Caco-2 (cell line): Measurements from ENCODE around the gene PI4KA. TPM values are rescaled to one million over a fixed set of nuclear protein-coding genes. Genes with fewer than 3 reads are reported as not detected.

ENCODE experiments used
- BruUV-seq: library from RNA; stranded (reverse); fragments of 400-500 nt; replicated peaks from 2 replicates; lab custom pipeline; 2021; lab: Mats Ljungman, UMichigan
- CTCF ChIA-PET: fragments of 300-600 bp; sonication (Branson Sonifier 250); formaldehyde crosslinking; loops from one replicate; lab custom pipeline; 2022; ENCODE audit warnings: antibody characterized with exemption; lab: Charles Lee
- POLR2A ChIA-PET: fragments of 300-600 bp; sonication (Branson Sonifier 250); formaldehyde crosslinking; loops from one replicate; lab custom pipeline; 2022; ENCODE audit warnings: antibody characterized with exemption; lab: Charles Lee
- DNase-seq, 2 experiments: peaks; one replicate each; pipeline versions ENCODE4 v3.0.0 to v3.0.0-alpha.2; 2020 to 2022
- H3K27me3 ChIP-seq: replicated peaks from 2 replicates; pipeline ENCODE4 v1.6.0; 2011; ENCODE audit warnings: low read length; ENCODE audit not compliant: control insufficient read depth, insufficient read depth
- H3K36me3 ChIP-seq: 2 replicates; pipeline ENCODE4 v1.5.1; 2011; ENCODE audit warnings: low read length; ENCODE audit not compliant: control insufficient read depth, insufficient read depth
- H3K4me1 ChIP-seq: fragments of 250-450 bp; sonication (Bioruptor Pico); 2 replicates; pipeline ENCODE4 v1.5.1; 2020; ENCODE audit warnings: mild to moderate bottlenecking
- H3K4me3 ChIP-seq: 2 replicates; pipeline ENCODE4 v1.5.1; 2011; ENCODE audit warnings: low read depth, mild to moderate bottlenecking, control low read depth, low read length
- H3K9me3 ChIP-seq: fragments of 250-450 bp; sonication (Bioruptor Pico); 2 replicates; pipeline ENCODE4 v1.5.1; 2020; ENCODE audit warnings: mild to moderate bottlenecking, moderate library complexity
- H3K27ac Mint-ChIP-seq: one replicate; pipeline ENCODE4 v1.8.0; 2022; ENCODE audit warnings: mixed read lengths; ENCODE audit not compliant: unreplicated experiment
- H3K27me3 Mint-ChIP-seq: one replicate; pipeline ENCODE4 v1.8.0; 2022; ENCODE audit warnings: mixed read lengths; ENCODE audit not compliant: insufficient read depth, unreplicated experiment
- H3K36me3 Mint-ChIP-seq: one replicate; pipeline ENCODE4 v1.8.0; 2022; ENCODE audit warnings: mild to moderate bottlenecking, mixed read lengths; ENCODE audit not compliant: insufficient read depth, unreplicated experiment
- H3K4me1 Mint-ChIP-seq: one replicate; pipeline ENCODE4 v1.8.0; 2022; ENCODE audit warnings: low read depth, mixed read lengths; ENCODE audit not compliant: unreplicated experiment
- H3K4me3 Mint-ChIP-seq: one replicate; pipeline ENCODE4 v1.8.0; 2022; ENCODE audit warnings: mild to moderate bottlenecking, moderate library complexity, mixed read lengths; ENCODE audit not compliant: unreplicated experiment
- H3K9me3 Mint-ChIP-seq: one replicate; pipeline ENCODE4 v1.8.0; 2022; ENCODE audit warnings: mixed read lengths; ENCODE audit not compliant: unreplicated experiment
- intact Hi-C: fragments of 100-400 bp; cut with micrococcal nuclease; formaldehyde crosslinking; loops from one replicate; pipeline ENCODE4 v1.10.0; 2022; ENCODE audit not compliant: unreplicated experiment
- total RNA-seq: library from RNA; stranded (reverse); gene quantifications from 2 replicates; pipeline ENCODE4 v1.2.3, GENCODE V29; 2022
- TF ChIP-seq, protein P1 (sequence below), 2 experiments: fragments of 200-600 bp in 1 of 2; IDR thresholded peaks; 1 replicate in 1 of 2; 2 replicates in 1 of 2; pipeline versions ENCODE4 v1.5.1 to v1.8.0; 2011 to 2022; ENCODE audit warnings: antibody characterized with exemption in 1 of 2, control low read depth in 1 of 2, inconsistent platforms in 1 of 2, low read depth in 1 of 2, low read length in 1 of 2, mild to moderate bottlenecking in 1 of 2, moderate library complexity in 1 of 2; ENCODE audit not compliant: insufficient read depth in 1 of 2, severe bottlenecking in 1 of 2, unreplicated experiment in 1 of 2

PI4KA gene
- total RNA-seq, 1 experiment from 2014 or later, result 66.9 TPM

DNA sequence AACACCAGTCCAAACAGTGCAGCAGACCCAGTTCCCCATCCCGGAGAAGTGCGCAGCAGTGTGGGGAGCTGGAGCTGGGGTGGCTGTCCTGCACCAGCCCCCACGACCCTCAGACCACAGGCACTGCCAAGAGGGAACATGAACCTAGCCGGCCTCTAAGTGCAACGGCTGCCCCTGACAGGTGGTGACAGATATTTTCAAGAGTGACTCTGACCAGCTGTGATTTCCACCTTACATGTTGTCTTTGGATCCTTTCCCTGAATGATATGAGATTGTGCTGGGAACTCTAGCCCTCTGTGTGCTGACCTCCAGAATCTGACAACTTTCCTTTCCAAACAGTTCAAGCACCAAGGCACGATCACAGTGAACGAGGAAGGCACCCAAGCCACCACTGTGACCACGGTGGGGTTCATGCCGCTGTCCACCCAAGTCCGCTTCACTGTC lies 72.1 kb downstream of the PI4KA start:
- no peaks in the 10 kb centered on the region for H3K27me3 ChIP-seq
- no peaks in the 10 kb centered on the region for H3K9me3 Mint-ChIP-seq
- TF ChIP-seq, protein P1, sequence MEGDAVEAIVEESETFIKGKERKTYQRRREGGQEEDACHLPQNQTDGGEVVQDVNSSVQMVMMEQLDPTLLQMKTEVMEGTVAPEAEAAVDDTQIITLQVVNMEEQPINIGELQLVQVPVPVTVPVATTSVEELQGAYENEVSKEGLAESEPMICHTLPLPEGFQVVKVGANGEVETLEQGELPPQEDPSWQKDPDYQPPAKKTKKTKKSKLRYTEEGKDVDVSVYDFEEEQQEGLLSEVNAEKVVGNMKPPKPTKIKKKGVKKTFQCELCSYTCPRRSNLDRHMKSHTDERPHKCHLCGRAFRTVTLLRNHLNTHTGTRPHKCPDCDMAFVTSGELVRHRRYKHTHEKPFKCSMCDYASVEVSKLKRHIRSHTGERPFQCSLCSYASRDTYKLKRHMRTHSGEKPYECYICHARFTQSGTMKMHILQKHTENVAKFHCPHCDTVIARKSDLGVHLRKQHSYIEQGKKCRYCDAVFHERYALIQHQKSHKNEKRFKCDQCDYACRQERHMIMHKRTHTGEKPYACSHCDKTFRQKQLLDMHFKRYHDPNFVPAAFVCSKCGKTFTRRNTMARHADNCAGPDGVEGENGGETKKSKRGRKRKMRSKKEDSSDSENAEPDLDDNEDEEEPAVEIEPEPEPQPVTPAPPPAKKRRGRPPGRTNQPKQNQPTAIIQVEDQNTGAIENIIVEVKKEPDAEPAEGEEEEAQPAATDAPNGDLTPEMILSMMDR (IDR thresholded peaks at IDR 0.05; ENCODE audit: insufficient read depth in 1 of 2, low read depth in 1 of 2, low read length in 1 of 2, severe bottlenecking in 1 of 2, unreplicated experiment in 1 of 2), result no peak
- H3K4me1 Mint-ChIP-seq, result no peaks in the 10 kb centered on the region
- H3K4me1 ChIP-seq, result peaks cover 5% of the 10 kb centered on the region; the same call in 1 of the 2 replicates
- CTCF ChIA-PET, result no interaction called here
- no peaks in the 10 kb centered on the region for H3K9me3 ChIP-seq
- H3K27me3 Mint-ChIP-seq, result no peaks in the 10 kb centered on the region
- no peak overlapping the region for H3K4me3 Mint-ChIP-seq
- peaks cover 10% of the 10 kb centered on the region for H3K36me3 Mint-ChIP-seq
- H3K27ac Mint-ChIP-seq, result no peak overlapping the region
- DNase-seq, result no peak
- POLR2A ChIA-PET, result interaction anchor here (0.6 kb wide), 1 partner anchor 30 kb away, joined by 3 read pairs; no protein-coding TSS in a partner anchor
- no TSS peak for BruUV-seq
- no peak overlapping the region for H3K4me3 ChIP-seq
- H3K36me3 ChIP-seq, result 0 out of 2 replicates have a peak, but pooled peaks cover 2% of the 10 kb centered on the region
- intact Hi-C loops, result no loop called here

DNA sequence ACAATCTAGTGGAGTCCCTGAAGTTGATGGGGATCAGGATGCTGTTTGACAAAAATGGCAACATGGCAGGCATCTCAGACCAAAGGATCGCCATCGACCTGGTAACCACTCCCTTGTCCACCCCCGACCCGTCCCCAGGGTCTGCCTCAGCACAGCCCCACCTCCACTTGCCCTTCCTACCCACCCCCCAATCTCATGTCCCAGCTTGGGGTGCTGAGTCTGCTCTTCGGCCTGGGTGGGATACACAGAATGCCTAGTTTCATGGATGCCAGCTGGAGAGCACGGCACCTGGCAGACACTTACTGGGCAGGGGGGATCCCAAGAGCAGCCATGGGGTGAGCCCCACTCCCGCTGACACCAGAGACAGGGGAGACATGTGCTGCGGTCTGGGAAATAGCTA lies 72.6 kb downstream of the PI4KA start:
- Mint-ChIP-seq H3K36me3 (peaks cover 10% of the 10 kb centered on the region), H3K4me1 (no peaks in the 10 kb centered on the region), H3K4me3 (no peak overlapping the region), H3K27ac (no peak overlapping the region), H3K9me3 (no peaks in the 10 kb centered on the region), H3K27me3 (no peaks in the 10 kb centered on the region)
- peaks cover 3% of the 10 kb centered on the region; the same call in 1 of the 2 replicates for H3K4me1 ChIP-seq
- TF ChIP-seq, protein P1 (IDR thresholded peaks at IDR 0.05; ENCODE audit: insufficient read depth in 1 of 2, low read depth in 1 of 2, low read length in 1 of 2, severe bottlenecking in 1 of 2, unreplicated experiment in 1 of 2), result no peak
- no peak overlapping the region for H3K4me3 ChIP-seq
- H3K36me3 ChIP-seq, result 0 out of 2 replicates have a peak, but pooled peaks cover 2% of the 10 kb centered on the region
- no peaks in the 10 kb centered on the region for H3K27me3 ChIP-seq
- CTCF ChIA-PET, result no interaction called here
- BruUV-seq, result no TSS peak
- intact Hi-C loops, result no loop called here
- no peak for DNase-seq
- POLR2A ChIA-PET, result interaction anchor here (0.6 kb wide), 1 partner anchor 29 kb away, joined by 3 read pairs; no protein-coding TSS in a partner anchor
- H3K9me3 ChIP-seq, result no peaks in the 10 kb centered on the region

GRCh38 chr22:20785415-20785814 lies 73.2 kb downstream of the PI4KA start:
- no peaks in the 10 kb centered on the region for H3K27me3 ChIP-seq
- POLR2A ChIA-PET, result no interaction called here
- no peak for DNase-seq
- TF ChIP-seq, protein P1 (IDR thresholded peaks at IDR 0.05; ENCODE audit: insufficient read depth in 1 of 2, low read depth in 1 of 2, low read length in 1 of 2, severe bottlenecking in 1 of 2, unreplicated experiment in 1 of 2), result no peak
- CTCF ChIA-PET, result interaction anchor here (1.2 to 1.4 kb wide), 2 partner anchors 27 to 81 kb away, joined by 3 read pairs; no protein-coding TSS in a partner anchor
- H3K4me3 Mint-ChIP-seq, result no peak overlapping the region
- H3K4me1 Mint-ChIP-seq, result no peaks in the 10 kb centered on the region
- intact Hi-C loops, result no loop called here
- peaks cover 6% of the 10 kb centered on the region for H3K36me3 Mint-ChIP-seq
- no TSS peak for BruUV-seq
- H3K9me3 Mint-ChIP-seq, result no peaks in the 10 kb centered on the region
- H3K4me3 ChIP-seq, result no peak overlapping the region
- no peaks in the 10 kb centered on the region for H3K27me3 Mint-ChIP-seq
- 0 out of 2 replicates have a peak, but pooled peaks cover 2% of the 10 kb centered on the region for H3K36me3 ChIP-seq
- H3K4me1 ChIP-seq, result no peaks in the 10 kb centered on the region
- H3K27ac Mint-ChIP-seq, result no peak overlapping the region
- H3K9me3 ChIP-seq, result no peaks in the 10 kb centered on the region
